ENCODE measurements around the gene PDZD8. TPM values are rescaled to one million over a fixed set of nuclear protein-coding genes. Genes with fewer than 3 reads are reported as not detected.
"Not testable (repeated sequence)": the region's sequence is repeated elsewhere in the genome, so short reads cannot be mapped to it uniquely, and the experiment has no call there.

Gene PDZD8
- total RNA-seq, 2 donors from 2014 or later: 53.3 to 60.1 TPM

DNA sequence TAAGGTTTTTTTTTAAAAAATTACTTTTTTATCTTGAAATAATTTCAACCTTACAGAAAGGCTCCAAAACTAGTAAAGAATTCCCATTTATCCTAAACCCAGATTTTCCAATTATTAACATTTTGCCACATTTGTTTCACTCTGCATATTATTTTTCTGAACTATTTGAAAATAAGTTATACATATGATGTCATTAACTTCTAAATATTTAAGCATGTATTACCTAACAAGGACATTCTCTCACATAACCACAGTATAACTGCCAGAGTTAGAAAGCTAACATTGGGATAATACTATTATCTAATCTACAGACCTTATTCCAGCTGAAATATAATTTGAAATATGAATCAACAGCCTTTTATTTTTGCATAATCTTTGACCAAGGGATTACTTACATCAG is 68.6 kb downstream of the PDZD8 start:
- Mint-ChIP-seq H3K36me3 (ENCODE audit: low read depth) (peaks cover 40% of the 10 kb centered on the region), H3K27ac (no peak overlapping the region), H3K4me1 (no peaks in the 10 kb centered on the region), H3K9me3 (peaks cover 25% of the 10 kb centered on the region), H3K4me3 (no peak overlapping the region), H3K27me3 (ENCODE audit: insufficient read depth) (no peaks in the 10 kb centered on the region)
- H3K4me1 ChIP-seq (ENCODE audit: control insufficient read depth, insufficient read depth, low read length): no peaks in the 10 kb centered on the region
- no peak for DNase-seq
- peaks cover 20% of the 10 kb centered on the region for H3K36me3 ChIP-seq (ENCODE audit: control insufficient read depth, insufficient read depth, low read length)
- H3K9ac ChIP-seq (ENCODE audit: extremely low read depth, low read length, poor library complexity, severe bottlenecking): no peak overlapping the region
- no peak overlapping the region for H3K4me3 ChIP-seq (ENCODE audit: low read length)
- no peaks in the 10 kb centered on the region for H3K27me3 ChIP-seq (ENCODE audit: control insufficient read depth, insufficient read depth, low read length, poor library complexity, severe bottlenecking)
- H3K9me3 ChIP-seq (ENCODE audit: control insufficient read depth, low read length): peaks cover 24% of the 10 kb centered on the region
- no peak overlapping the region for H3K27ac ChIP-seq (ENCODE audit: low read depth, low read length)
- TF ChIP-seq, protein P1, sequence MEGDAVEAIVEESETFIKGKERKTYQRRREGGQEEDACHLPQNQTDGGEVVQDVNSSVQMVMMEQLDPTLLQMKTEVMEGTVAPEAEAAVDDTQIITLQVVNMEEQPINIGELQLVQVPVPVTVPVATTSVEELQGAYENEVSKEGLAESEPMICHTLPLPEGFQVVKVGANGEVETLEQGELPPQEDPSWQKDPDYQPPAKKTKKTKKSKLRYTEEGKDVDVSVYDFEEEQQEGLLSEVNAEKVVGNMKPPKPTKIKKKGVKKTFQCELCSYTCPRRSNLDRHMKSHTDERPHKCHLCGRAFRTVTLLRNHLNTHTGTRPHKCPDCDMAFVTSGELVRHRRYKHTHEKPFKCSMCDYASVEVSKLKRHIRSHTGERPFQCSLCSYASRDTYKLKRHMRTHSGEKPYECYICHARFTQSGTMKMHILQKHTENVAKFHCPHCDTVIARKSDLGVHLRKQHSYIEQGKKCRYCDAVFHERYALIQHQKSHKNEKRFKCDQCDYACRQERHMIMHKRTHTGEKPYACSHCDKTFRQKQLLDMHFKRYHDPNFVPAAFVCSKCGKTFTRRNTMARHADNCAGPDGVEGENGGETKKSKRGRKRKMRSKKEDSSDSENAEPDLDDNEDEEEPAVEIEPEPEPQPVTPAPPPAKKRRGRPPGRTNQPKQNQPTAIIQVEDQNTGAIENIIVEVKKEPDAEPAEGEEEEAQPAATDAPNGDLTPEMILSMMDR (conservative IDR thresholded peaks at IDR 0.05): no peak

DNA sequence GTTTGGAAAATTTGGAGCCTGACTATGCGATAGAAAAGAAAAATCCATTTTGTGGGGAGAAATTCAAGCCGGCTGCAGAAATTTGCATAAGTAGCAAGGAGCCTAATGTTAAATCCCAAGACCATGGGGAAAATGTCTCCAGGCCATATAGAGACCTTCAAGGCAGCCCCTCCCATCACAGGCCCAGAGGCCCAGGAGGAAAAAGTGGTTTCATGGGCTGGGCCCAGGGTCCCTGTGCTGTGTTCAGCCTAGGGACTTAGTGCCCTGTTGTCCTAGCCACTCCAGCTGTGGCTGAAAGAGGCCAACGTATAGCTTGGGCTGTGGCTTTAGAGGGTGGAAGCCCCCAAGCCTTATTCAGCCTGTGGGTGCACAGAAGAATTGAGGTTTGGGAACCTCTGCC is 71.8 kb downstream of the PDZD8 start:
- not testable (repeated sequence) for H3K27me3 ChIP-seq (ENCODE audit: control insufficient read depth, insufficient read depth, low read length, poor library complexity, severe bottlenecking); H3K27ac ChIP-seq (ENCODE audit: low read depth, low read length); H3K4me3 ChIP-seq (ENCODE audit: low read length); H3K9ac ChIP-seq (ENCODE audit: extremely low read depth, low read length, poor library complexity, severe bottlenecking); H3K4me1 Mint-ChIP-seq; H3K27ac Mint-ChIP-seq; H3K4me1 ChIP-seq (ENCODE audit: control insufficient read depth, insufficient read depth, low read length); DNase-seq; H3K4me3 Mint-ChIP-seq; H3K27me3 Mint-ChIP-seq (ENCODE audit: insufficient read depth)
- Mint-ChIP-seq H3K9me3 (peaks cover 25% of the 10 kb centered on the region), H3K36me3 (ENCODE audit: low read depth) (peaks cover 47% of the 10 kb centered on the region)
- H3K36me3 ChIP-seq (ENCODE audit: control insufficient read depth, insufficient read depth, low read length): peaks cover 16% of the 10 kb centered on the region
- 98 to 100% methylated on average over 2 to 3 of the region's 3 CpGs for WGBS, 2 experiments (ENCODE audit: insufficient coverage in 1 of 2, insufficient read length in 1 of 2)
- H3K9me3 ChIP-seq (ENCODE audit: control insufficient read depth, low read length): peaks cover 24% of the 10 kb centered on the region

DNA sequence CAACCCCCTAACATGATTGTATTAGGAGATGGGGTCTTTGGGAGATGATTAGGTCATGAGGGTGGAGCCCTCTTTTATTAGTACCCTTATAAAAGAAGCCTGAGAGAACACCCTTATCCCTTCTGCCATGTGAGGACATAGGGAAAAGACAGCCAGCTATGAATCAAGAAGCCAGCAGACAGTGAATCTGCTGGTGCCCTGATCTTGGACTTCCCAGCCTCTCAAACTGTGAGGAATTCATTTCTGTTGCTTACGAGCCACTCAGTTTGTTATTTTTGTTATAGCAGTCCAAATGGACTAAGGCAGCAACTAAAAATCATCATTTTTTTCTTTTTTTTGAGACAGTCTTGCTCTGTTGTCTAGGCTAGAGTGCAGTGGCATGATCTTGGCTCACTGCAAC is 74.6 kb downstream of the PDZD8 start:
- no peaks in the 10 kb centered on the region for H3K4me1 ChIP-seq (ENCODE audit: control insufficient read depth, insufficient read depth, low read length)
- H3K27ac ChIP-seq (ENCODE audit: low read depth, low read length): no peak overlapping the region
- H3K9me3 ChIP-seq (ENCODE audit: control insufficient read depth, low read length): peaks cover 20% of the 10 kb centered on the region
- TF ChIP-seq, protein P1 (conservative IDR thresholded peaks at IDR 0.05): no peak
- no peak overlapping the region for H3K9ac ChIP-seq (ENCODE audit: extremely low read depth, low read length, poor library complexity, severe bottlenecking)
- H3K36me3 ChIP-seq (ENCODE audit: control insufficient read depth, insufficient read depth, low read length): peaks cover 11% of the 10 kb centered on the region
- no peak overlapping the region for H3K4me3 Mint-ChIP-seq
- 64% methylated on average over 1 of the region's 1 CpG; no CpG with 5 or more reads in 1 of the 2 experiments for WGBS, 2 experiments (ENCODE audit: insufficient coverage in 1 of 2, insufficient read length in 1 of 2)
- DNase-seq: no peak
- no peak overlapping the region for H3K27ac Mint-ChIP-seq
- no peaks in the 10 kb centered on the region for H3K4me1 Mint-ChIP-seq
- peaks cover 39% of the 10 kb centered on the region for H3K36me3 Mint-ChIP-seq (ENCODE audit: low read depth)
- H3K4me3 ChIP-seq (ENCODE audit: low read length): no peak overlapping the region
- H3K27me3 Mint-ChIP-seq (ENCODE audit: insufficient read depth): no peaks in the 10 kb centered on the region
- peaks cover 25% of the 10 kb centered on the region for H3K9me3 Mint-ChIP-seq
- H3K27me3 ChIP-seq (ENCODE audit: control insufficient read depth, insufficient read depth, low read length, poor library complexity, severe bottlenecking): no peaks in the 10 kb centered on the region

DNA sequence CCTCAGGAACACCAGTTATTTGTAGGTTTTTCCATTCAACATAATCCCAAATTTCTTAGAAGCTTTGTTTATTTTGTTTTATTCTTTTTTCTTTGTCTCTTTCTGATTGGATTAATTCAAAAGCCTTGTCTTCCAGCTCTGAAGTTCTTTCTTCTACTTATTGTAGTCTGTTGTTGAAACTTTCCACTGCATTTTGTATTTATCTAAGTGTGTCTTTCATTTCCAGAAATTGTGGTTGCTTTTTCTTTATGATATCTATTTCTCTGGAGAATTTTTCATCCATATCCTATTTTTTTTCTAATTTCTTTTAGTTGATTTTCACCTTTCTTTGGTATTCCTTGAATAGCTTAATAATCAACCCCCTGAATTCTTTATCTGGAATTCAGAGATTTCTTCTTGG is 75.8 kb downstream of the PDZD8 start:
- no peak overlapping the region for H3K9ac ChIP-seq (ENCODE audit: extremely low read depth, low read length, poor library complexity, severe bottlenecking)
- no peaks in the 10 kb centered on the region for H3K4me1 ChIP-seq (ENCODE audit: control insufficient read depth, insufficient read depth, low read length)
- peaks cover 9% of the 10 kb centered on the region for H3K9me3 ChIP-seq (ENCODE audit: control insufficient read depth, low read length)
- no peak overlapping the region for H3K27ac ChIP-seq (ENCODE audit: low read depth, low read length)
- H3K4me3 Mint-ChIP-seq: no peak overlapping the region
- no peaks in the 10 kb centered on the region for H3K27me3 Mint-ChIP-seq (ENCODE audit: insufficient read depth)
- peaks cover 28% of the 10 kb centered on the region for H3K36me3 Mint-ChIP-seq (ENCODE audit: low read depth)
- DNase-seq: no peak
- no peaks in the 10 kb centered on the region for H3K27me3 ChIP-seq (ENCODE audit: control insufficient read depth, insufficient read depth, low read length, poor library complexity, severe bottlenecking)
- peaks cover 20% of the 10 kb centered on the region for H3K9me3 Mint-ChIP-seq
- H3K27ac Mint-ChIP-seq: no peak overlapping the region
- peaks cover 5% of the 10 kb centered on the region for H3K36me3 ChIP-seq (ENCODE audit: control insufficient read depth, insufficient read depth, low read length)
- TF ChIP-seq, protein P1 (conservative IDR thresholded peaks at IDR 0.05): no peak
- no peak overlapping the region for H3K4me3 ChIP-seq (ENCODE audit: low read length)
- no peaks in the 10 kb centered on the region for H3K4me1 Mint-ChIP-seq

Data from endodermal cell (in vitro differentiated cells).